HG03045 (cell line): ENCODE results near the gene TMEM108.
A peak's percentile ranks its signal among the peaks of the same experiment; 100 is the strongest.
"Not testable (repeated sequence)": the region's sequence is repeated elsewhere in the genome, so short reads cannot be mapped to it uniquely, and the experiment has no call there.

Experiments used
- ATAC-seq: cut with Tn5 transposase; IDR thresholded peaks from one replicate; pipeline ENCODE4 v1.9.1; 2021; ENCODE audit warnings: mild to moderate bottlenecking, moderate library complexity; ENCODE audit not compliant: unreplicated experiment

Gene TMEM108

DNA sequence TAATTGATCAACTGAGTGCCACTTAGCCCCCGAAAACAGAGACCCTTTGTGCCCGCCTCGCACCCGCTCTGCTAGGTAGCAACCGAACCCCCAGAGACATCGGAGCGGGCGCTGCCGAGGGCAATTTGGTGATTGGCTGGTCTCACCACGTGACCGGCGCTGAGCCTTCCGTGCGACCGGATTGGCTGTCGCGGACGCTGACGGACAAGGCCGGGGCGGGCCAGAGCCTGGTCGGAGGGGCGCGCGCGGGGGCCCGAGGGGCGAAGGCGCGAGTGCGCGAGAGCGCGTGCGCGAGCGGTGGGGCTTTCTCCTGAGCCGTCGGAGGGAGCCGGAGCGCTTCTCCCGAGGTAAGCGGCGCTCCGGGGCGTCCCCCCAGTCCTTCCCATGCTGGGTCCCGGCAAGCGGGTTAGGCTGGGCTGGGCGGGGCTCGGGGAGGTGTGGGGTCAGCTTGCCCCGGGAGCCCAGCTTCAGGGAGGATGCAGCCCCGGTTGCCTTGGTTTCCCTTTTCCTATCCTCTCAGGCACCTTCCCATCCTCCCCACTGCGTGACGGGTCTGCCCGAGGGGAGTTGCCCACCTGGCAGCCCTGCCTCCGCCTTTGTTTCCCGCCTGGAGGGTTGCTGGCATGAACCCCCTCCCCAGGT lies at the start of gene TMEM108:
Gene TMEM108, plus strand, starts transcription at position 303 of the 642 bp plus-strand sequence.
- peak; percentile 44 for ATAC-seq

GRCh38 chr3:132995971-132996370 lies 42.2 kb upstream of the TMEM108 start:
- ATAC-seq: no peak

- ATAC-seq: no peak
Measured at GRCh38 chr3:132997404-132998185, 40.6 kb upstream of the TMEM108 start.

DNA sequence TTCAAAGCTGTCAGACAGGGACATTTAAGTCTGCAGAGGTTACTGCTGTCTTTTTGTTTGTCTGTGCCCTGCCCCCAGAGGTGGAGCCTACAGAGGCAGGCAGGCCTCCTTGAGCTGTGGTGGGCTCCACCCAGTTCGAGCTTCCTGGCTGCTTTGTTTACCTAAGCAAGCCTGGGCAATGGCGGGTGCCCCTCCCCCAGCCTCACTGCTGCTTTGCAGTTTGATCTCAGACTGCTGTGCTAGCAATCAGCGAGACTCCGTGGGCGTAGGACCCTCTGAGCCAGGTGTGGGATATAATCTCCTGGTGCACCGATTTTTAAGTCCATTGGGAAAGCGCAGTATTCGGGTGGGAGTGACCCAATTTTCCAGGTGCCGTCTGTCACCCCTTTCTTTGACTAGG lies 33.2 kb upstream of the TMEM108 start:
- ATAC-seq: not testable (repeated sequence)

DNA sequence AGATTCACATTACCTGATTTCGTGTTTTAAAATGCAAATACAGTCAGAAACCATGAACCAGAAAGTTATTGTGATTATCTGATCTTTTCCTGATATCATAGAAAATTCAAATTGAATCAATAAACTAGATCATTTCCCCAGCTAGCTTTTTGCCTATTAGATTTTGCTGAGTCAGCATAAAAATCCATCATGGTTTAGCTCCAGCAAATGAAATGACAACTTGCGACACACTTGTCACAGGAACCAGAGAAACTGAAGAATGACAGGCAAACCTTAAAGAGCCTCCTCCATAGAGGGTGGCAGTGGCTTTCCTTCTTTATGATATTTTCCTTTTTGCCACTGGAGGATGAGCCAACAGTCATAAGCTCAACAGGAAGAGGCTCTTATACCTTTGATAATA lies 30.6 kb upstream of the TMEM108 start:
- ATAC-seq: no peak

- no peak for ATAC-seq
Measured at GRCh38 chr3:133014325-133014724, 23.9 kb upstream of the TMEM108 start.

DNA sequence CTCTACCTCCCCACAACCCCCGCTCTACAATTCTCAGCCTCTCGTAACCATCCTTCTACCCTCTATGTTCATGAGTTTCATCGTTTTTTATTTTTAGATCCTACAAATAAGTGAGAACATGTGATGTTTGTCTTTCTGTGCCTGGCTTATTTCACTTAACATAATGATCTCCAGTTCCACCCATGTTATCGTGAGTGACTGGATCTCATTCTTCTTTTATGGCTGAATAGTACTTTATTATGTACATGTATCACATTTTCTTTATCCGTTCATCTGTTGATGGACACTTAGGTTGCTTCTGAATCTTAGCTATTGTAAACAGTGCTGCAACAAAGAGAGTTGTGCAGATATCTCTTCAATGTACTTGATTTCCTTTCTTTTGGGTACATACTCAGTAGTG lies 22.6 kb upstream of the TMEM108 start:
- ATAC-seq: not testable (repeated sequence)

- ATAC-seq: no peak
Measured at GRCh38 chr3:133016838-133017309, 21.3 kb upstream of the TMEM108 start.

DNA sequence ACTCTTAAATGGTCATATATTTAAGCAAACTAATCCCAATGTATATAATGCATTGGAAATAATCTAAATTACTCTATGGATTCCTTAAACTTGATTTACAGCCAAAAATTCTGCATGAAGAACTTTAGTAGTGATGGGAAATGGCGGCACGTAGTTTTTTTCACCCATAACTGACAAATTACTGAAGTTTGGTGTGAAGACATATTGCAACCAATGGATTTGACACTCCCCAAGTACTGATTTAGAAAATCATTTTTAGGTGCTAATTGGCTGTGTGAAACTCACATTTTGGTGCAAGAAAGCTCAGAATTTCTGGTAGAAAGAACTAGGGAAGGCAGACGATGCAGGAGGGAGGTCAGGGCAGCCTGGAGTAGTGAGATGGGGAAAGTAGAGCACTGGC lies 19.3 kb upstream of the TMEM108 start:
- ATAC-seq: no peak

- no peak for ATAC-seq
Measured at GRCh38 chr3:133021206-133021605, 17.0 kb upstream of the TMEM108 start.

DNA sequence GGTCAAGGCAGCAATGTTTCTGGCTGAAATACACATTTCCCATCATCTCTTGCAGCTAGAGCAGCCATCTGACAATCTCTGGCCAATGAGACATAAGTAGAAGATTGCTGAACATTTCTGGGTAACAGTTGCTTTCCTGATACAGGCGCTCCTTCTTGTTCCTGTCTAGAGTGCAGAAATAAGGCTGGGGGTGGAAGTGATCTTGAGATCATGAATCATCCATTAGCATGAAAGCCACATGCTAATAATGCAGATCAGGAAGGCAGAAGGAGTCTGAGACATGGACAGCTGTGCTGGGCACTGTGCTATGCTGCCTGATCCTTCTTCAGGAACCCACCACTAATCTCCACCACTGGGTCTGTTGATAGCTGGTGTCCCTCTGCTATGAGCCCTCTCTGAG lies 14.8 kb upstream of the TMEM108 start:
- ATAC-seq: no peak

DNA sequence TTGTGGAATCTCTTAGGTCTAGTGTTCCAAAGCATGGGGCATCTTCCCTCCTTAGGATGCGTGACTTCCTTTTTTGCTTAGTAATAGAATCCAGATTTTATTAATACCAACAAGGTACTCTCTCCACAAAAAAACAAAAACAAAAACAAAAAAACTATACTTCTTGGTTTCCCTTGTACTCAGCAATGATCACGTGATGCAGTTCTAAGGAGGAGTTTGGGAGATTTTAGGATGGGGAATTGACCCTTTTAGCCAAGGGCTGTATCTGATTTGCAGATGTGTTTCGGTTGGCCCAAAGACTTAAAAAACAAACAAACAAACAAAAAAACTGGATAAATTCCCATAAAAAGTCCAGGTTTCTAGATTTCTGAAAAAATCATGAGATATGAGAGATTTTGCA lies 12.6 kb upstream of the TMEM108 start:
- no peak for ATAC-seq

DNA sequence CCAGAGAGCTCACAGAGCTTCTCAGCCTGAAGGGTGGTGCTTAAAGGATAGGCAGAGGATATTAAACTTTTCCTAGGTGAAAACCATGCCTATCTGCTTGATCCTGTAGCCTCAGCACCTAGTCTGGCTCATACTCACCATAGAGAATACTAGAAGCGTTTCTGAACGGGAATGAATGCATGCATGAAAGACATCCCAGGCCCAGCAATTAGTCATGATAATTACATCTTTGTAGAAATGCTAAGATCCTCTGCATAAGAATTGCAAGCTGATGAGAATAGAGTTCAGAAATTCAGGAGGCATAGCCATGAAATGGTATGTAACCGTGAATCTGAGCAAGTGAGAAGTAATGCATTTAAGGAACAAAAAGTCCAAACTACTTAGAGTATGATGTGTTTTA lies 5.9 kb upstream of the TMEM108 start:
- no peak for ATAC-seq

- no peak for ATAC-seq
Measured at GRCh38 chr3:133037436-133037835, 755 bp upstream of the TMEM108 start.

DNA sequence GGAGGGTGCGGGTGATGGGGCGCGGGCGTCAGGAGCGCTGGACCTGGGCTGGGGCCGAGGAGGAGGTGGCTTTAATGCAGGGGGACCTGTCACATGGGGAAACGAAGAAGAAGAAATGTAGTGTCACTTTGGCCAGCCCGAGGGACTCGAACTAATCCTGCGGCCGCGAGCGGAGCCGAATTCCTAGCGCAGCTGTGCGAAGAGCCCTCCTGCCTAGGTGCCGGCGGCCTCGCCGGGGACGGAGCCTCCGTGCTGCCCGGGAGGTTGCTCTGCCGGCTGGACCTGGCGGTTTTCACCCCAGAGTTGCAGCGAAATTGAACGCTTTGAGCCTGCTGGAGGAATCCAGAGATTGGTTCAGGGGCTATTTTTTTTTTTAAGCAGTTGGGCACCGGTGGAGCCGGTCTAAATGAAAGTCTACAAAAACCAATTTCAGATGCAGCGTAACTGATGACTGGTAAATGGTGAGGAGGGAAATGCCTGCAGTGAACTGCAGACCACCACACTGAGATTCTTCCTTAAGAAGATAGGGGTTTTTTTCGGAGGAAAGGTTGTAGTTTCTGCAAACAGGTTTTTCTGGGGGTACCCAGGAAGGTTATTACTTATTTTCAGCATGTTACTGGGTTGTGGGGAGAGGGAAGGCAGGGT lies 662 bp downstream of the TMEM108 start:
- ATAC-seq: no peak

DNA sequence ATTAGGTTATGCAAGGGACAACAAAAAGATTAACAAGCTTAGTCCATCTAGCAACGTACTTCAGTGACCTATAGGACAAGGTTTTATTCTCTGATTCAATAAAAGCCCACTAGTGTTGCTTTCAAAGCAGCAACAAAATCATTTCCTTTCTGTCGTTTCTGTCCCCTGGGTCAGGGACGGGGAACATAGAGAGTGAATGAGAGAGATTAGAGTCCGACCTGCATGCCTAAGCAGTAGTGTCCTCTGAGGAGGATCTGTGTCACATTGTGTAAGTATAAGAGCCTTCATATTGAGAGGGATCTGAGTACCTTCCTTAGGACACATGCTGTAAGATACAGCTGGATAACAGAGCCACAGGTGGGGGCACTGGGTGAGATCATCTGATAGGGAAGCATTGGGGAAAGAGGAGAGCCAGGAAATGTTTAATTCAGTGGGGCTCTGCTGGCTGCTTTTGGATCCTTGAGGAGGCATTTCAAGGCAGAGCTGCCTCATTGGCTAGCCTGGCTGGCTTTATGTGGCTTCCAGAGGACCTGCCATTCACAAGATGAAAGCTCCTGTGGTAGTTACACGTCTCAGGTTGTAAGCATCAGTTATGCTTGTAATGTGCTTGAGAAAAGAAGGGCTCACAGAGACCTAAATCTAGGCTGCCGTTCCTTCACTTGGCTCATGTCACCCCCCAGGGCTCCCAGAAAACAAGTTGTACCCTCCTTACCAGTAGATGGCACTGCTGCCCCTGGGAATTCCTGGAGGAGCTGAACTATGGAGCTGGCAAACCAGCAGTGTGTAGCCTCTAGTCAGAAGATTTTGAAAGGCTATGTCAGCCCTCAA lies 2.7 kb downstream of the TMEM108 start:
- ATAC-seq: no peak

DNA sequence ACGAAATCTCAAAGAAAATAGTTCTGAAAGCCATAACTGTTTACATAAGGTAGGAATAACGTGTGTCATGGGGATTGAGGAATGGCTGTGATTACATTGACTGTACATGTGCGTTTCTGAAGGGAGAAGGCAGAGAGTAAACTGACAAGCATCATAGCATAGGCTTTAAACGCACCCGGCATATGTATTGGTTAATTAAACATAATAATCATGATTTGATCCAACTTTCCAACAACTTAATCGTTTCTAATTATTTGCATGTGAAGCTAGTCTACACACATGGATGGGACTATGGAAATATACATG lies 3.3 kb downstream of the TMEM108 start:
- no peak for ATAC-seq

DNA sequence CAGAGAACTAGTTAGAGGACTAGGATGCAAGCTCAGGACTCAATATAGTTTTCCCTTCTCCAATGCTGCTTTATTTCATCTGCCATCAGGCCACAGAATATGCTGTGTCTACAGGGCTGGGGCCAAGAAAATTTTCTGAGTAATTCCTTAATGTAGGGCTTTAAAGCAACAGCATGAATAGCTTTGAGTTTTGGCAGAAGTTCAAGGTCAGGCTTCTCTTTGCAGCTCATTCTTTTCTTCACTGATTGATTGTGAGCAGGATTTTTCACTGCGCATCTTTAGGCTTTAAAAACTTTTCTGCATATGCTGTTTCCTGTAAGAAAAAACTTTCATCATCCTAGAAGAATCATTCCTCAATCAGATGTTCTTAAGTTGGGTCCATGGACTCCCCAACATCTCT lies 4.6 kb downstream of the TMEM108 start:
- no peak for ATAC-seq

DNA sequence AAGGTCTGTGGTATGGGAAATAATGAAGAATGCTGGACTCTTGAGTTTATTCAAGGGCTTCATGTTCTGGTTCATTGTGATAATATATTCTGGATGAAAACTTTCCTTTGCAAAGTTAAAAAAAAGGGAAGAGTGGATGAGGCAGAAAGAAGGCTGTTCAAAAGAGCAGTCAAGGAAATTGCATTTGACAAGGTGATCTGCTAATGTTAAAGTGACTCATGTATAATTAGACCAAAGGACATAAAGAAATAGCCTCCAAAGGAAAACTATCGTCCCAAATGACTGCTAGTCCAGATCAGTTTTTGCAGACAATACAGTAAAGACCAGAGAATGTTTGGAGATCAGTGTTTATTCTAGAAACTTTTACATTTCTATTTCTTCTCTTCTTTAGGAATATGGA lies 9.8 kb downstream of the TMEM108 start:
- ATAC-seq: no peak

- no peak for ATAC-seq
Measured at GRCh38 chr3:133049491-133049890, 11.3 kb downstream of the TMEM108 start.

GRCh38 chr3:133050891-133051290 lies 12.7 kb downstream of the TMEM108 start:
- ATAC-seq: no peak
